Smooth muscle cell (in vitro differentiated cells): ENCODE measurements around the gene ZDHHC18. TPM values are rescaled to one million over a fixed set of nuclear protein-coding genes. Genes with fewer than 3 reads are reported as not detected.

ENCODE experiments used
- DNase-seq: peaks from one replicate; lab custom pipeline; 2025; ENCODE audit not compliant: unreplicated experiment; lab: John Stamatoyannopoulos, UW
- H2AFZ ChIP-seq: fragments of 200-600 bp; sonication (generic); 2 replicates; pipeline ENCODE4 v1.6.0; 2016; ENCODE audit warnings: antibody characterized with exemption, low read depth, mild to moderate bottlenecking
- H3F3A ChIP-seq: fragments of 200-600 bp; sonication (generic); 2 replicates; pipeline ENCODE4 v1.6.0; 2017; ENCODE audit warnings: antibody characterized with exemption, low read depth
- H3K27ac ChIP-seq: fragments of 200-600 bp; sonication (generic); 2 replicates; pipeline ENCODE4 v1.5.1; 2016; ENCODE audit warnings: low read depth, mild to moderate bottlenecking
- H3K27me3 ChIP-seq: fragments of 200-600 bp; sonication (generic); 2 replicates; pipeline ENCODE4 v1.6.1; 2016; ENCODE audit warnings: low read depth, mild to moderate bottlenecking
- H3K36me3 ChIP-seq: fragments of 200-600 bp; sonication (generic); 2 replicates; pipeline ENCODE4 v1.5.1; 2016; ENCODE audit warnings: low read depth
- H3K4me1 ChIP-seq: fragments of 200-600 bp; sonication (generic); 2 replicates; pipeline ENCODE4 v1.5.1; 2016; ENCODE audit warnings: low read depth
- H3K4me2 ChIP-seq: fragments of 200-600 bp; sonication (generic); 2 replicates; pipeline ENCODE4 v1.6.0; 2016; ENCODE audit warnings: mild to moderate bottlenecking
- H3K4me3 ChIP-seq: fragments of 200-600 bp; sonication (generic); 2 replicates; pipeline ENCODE4 v1.5.1; 2016; ENCODE audit warnings: mild to moderate bottlenecking
- H3K79me2 ChIP-seq: fragments of 200-600 bp; sonication (generic); 2 replicates; pipeline ENCODE4 v1.6.0; 2016; ENCODE audit warnings: low read depth, mild to moderate bottlenecking
- H3K9ac ChIP-seq: fragments of 200-600 bp; sonication (generic); 2 replicates; pipeline ENCODE4 v1.6.0; 2016; ENCODE audit warnings: low read depth
- H3K9me3 ChIP-seq: fragments of 200-600 bp; sonication (generic); replicated peaks from 2 replicates; pipeline ENCODE4 v1.5.1; 2016; ENCODE audit warnings: low read depth
- H4K20me1 ChIP-seq: fragments of 200-600 bp; sonication (generic); 2 replicates; pipeline ENCODE4 v1.6.0; 2016; ENCODE audit warnings: low read depth
- CTCF ChIP-seq: fragments of 200-600 bp; sonication (generic); IDR thresholded peaks from 2 replicates; pipeline ENCODE4 v1.5.1; 2017; ENCODE audit warnings: borderline replicate concordance, mild to moderate bottlenecking, antibody characterized with exemption; ENCODE audit not compliant: insufficient read depth, poor library complexity, severe bottlenecking
- WGBS: methylation state at CpG from one replicate; pipeline ENCODE4 v1.1.7; 2016; ENCODE audit warnings: low lambda C conversion rate; 5-methylcytosine and 5-hydroxymethylcytosine counted together
- polyA plus RNA-seq: library from polyadenylated mRNA; unstranded; fragments of >200 nt; fragmentation: Nextera tagmentation; extraction: Ambion mirVana; gene quantifications from 2 replicates; pipeline ENCODE4 v1.2.1, GENCODE V29; 2016
- total RNA-seq: library from RNA; depleted of rRNA; stranded (reverse); fragments of >200 nt; gene quantifications from 2 replicates; pipeline ENCODE4 v1.2.3, GENCODE V29; 2014

The ZDHHC18 gene
- total and polyA plus RNA-seq, 2 experiments from 2014 or later = 20.3 to 52.5 TPM

GRCh38 chr1:26856604-26857469 is 30.3 kb downstream of the ZDHHC18 start:
- Histone ChIP-seq H3K79me2 (no peaks in the 10 kb centered on the region), H3K9me3 (no peaks in the 10 kb centered on the region), H3K9ac (no peak overlapping the region), H3F3A (no peaks in the 10 kb centered on the region), H3K36me3 (no peaks in the 10 kb centered on the region), H3K4me3 (no peak overlapping the region), H3K4me1 (peaks cover 11% of the 10 kb centered on the region), H3K27me3 (no peaks in the 10 kb centered on the region), H3K4me2 (no peak overlapping the region), H4K20me1 (no peaks in the 10 kb centered on the region), H3K27ac (peak overlapping the region; percentile 76), H2AFZ (no peak overlapping the region)
- TF ChIP-seq CTCF = no peak
- DNase-seq = no peak
- WGBS = 78% methylated on average over 21 of the region's 21 CpGs

GRCh38 chr1:26857473-26858060 is 31.1 kb downstream of the ZDHHC18 start:
- peak overlapping the region; percentile 76 for H3K27ac ChIP-seq
- TF ChIP-seq CTCF = no peak

GRCh38 chr1:26858160-26858559 is 31.7 kb downstream of the ZDHHC18 start:
- Histone ChIP-seq H3K9me3 (no peaks in the 10 kb centered on the region), H3K79me2 (no peaks in the 10 kb centered on the region), H3K9ac (no peak overlapping the region), H2AFZ (no peak overlapping the region), H3K4me1 (peaks cover 15% of the 10 kb centered on the region), H3K4me3 (no peak overlapping the region), H3K27me3 (no peaks in the 10 kb centered on the region), H3K27ac (peak overlapping the region; percentile 76), H3F3A (no peaks in the 10 kb centered on the region), H3K4me2 (no peak overlapping the region), H4K20me1 (no peaks in the 10 kb centered on the region), H3K36me3 (no peaks in the 10 kb centered on the region)
- TF ChIP-seq CTCF = no peak
- WGBS = 87% methylated on average over 4 of the region's 4 CpGs
- DNase-seq = no peak

More at GRCh38 chr1:26857473-26858060, 31.1 kb downstream of the ZDHHC18 start:
- H3K4me1 ChIP-seq = peaks cover 15% of the 10 kb centered on the region
- no peak overlapping the region for H3K4me3 ChIP-seq
- H3K4me2 ChIP-seq = no peak overlapping the region
- no peaks in the 10 kb centered on the region for H3K27me3 ChIP-seq
- no peak overlapping the region for H3K9ac ChIP-seq
- no peak for DNase-seq
- no peaks in the 10 kb centered on the region for H3K36me3 ChIP-seq
- WGBS = 77% methylated on average over 8 of the region's 8 CpGs
- H4K20me1 ChIP-seq = no peaks in the 10 kb centered on the region
- H3K9me3 ChIP-seq = no peaks in the 10 kb centered on the region
- H3F3A ChIP-seq = no peaks in the 10 kb centered on the region
- no peak overlapping the region for H2AFZ ChIP-seq
- H3K79me2 ChIP-seq = no peaks in the 10 kb centered on the region
